ENCODE results near the gene C16orf82.
"Not testable (repeated sequence)": the region's sequence is repeated elsewhere in the genome, so short reads cannot be mapped to it uniquely, and the experiment has no call there.

DNA sequence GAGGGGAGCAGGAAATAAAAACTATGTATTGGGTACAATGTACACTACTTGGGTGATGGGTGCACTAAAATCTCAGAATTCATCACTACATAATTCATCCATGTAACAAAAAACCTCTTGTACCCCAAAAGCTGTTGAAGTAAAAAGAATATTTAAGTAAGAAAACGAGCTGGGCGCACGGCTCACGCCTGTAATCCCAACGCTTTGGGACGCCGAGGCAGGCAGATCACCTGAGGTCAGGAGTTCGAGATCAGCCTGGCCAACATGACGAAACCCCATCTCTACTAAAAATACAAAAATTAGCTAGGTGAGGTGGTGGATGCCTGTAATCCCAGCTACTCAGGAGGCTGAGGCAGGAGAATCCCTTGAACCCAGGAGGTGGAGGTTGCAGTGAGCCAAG, 19.3 kb downstream of the C16orf82 start:
- TF ChIP-seq POLR2A (IDR thresholded peaks at IDR 0.05; ENCODE audit: control extremely low read depth in 1 of 2, low read depth in 2 of 2, low read length in 2 of 2); EP300 (IDR thresholded peaks at IDR 0.05; ENCODE audit: borderline replicate concordance in 1 of 2, low read depth in 2 of 2, low read length in 2 of 2); CEBPB (IDR thresholded peaks at IDR 0.05; ENCODE audit: low read depth, low read length); NRF1 (IDR thresholded peaks at IDR 0.05; ENCODE audit: low read depth, low read length); EZH2 (IDR thresholded peaks at IDR 0.05; ENCODE audit: low read depth, low read length, severe bottlenecking); BCL11A (IDR thresholded peaks at IDR 0.05; ENCODE audit: low read depth in 2 of 2, low read length in 2 of 2); JUN (IDR thresholded peaks at IDR 0.05; ENCODE audit: low read depth, low read length); POLR2AphosphoS5 (IDR thresholded peaks at IDR 0.05; ENCODE audit: low read depth, low read length); TCF12 (IDR thresholded peaks at IDR 0.05; ENCODE audit: low read depth, low read length); SIN3A (conservative IDR thresholded peaks at IDR 0.05 in 1 of 2, IDR thresholded peaks at IDR 0.05 in 1 of 2; ENCODE audit: low read depth in 1 of 2, low read length in 2 of 2): not testable (repeated sequence)
- TF ChIP-seq, protein P1, sequence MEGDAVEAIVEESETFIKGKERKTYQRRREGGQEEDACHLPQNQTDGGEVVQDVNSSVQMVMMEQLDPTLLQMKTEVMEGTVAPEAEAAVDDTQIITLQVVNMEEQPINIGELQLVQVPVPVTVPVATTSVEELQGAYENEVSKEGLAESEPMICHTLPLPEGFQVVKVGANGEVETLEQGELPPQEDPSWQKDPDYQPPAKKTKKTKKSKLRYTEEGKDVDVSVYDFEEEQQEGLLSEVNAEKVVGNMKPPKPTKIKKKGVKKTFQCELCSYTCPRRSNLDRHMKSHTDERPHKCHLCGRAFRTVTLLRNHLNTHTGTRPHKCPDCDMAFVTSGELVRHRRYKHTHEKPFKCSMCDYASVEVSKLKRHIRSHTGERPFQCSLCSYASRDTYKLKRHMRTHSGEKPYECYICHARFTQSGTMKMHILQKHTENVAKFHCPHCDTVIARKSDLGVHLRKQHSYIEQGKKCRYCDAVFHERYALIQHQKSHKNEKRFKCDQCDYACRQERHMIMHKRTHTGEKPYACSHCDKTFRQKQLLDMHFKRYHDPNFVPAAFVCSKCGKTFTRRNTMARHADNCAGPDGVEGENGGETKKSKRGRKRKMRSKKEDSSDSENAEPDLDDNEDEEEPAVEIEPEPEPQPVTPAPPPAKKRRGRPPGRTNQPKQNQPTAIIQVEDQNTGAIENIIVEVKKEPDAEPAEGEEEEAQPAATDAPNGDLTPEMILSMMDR (IDR thresholded peaks at IDR 0.05; ENCODE audit: control extremely low read depth in 1 of 3, insufficient read depth in 1 of 3, low read depth in 1 of 3, low read length in 3 of 3): not testable (repeated sequence)
